Cardiac fibroblast (primary cell): ENCODE data around the gene TMEM184B.

Source experiments
- DNase-seq, 2 donors: peaks; one replicate each; pipeline versions ENCODE4 v3.0.0 to v3.0.0-alpha.2; 2010; ENCODE audit warnings: low read depth in 2 of 2
- H3K4me3 ChIP-seq, 2 donors: replicated peaks in 1 of 2; 1 replicate in 1 of 2; 2 replicates in 1 of 2; pipeline ENCODE4 v1.5.1; 2011; ENCODE audit warnings: low read depth in 2 of 2, low read length in 2 of 2, mild to moderate bottlenecking in 2 of 2, moderate library complexity in 1 of 2
- TF ChIP-seq, protein P1 (sequence below): IDR thresholded peaks from one replicate; pipeline ENCODE4 v1.5.1; 2011; ENCODE audit warnings: low read depth, mild to moderate bottlenecking, low read length, inconsistent platforms

The TMEM184B gene

DNA sequence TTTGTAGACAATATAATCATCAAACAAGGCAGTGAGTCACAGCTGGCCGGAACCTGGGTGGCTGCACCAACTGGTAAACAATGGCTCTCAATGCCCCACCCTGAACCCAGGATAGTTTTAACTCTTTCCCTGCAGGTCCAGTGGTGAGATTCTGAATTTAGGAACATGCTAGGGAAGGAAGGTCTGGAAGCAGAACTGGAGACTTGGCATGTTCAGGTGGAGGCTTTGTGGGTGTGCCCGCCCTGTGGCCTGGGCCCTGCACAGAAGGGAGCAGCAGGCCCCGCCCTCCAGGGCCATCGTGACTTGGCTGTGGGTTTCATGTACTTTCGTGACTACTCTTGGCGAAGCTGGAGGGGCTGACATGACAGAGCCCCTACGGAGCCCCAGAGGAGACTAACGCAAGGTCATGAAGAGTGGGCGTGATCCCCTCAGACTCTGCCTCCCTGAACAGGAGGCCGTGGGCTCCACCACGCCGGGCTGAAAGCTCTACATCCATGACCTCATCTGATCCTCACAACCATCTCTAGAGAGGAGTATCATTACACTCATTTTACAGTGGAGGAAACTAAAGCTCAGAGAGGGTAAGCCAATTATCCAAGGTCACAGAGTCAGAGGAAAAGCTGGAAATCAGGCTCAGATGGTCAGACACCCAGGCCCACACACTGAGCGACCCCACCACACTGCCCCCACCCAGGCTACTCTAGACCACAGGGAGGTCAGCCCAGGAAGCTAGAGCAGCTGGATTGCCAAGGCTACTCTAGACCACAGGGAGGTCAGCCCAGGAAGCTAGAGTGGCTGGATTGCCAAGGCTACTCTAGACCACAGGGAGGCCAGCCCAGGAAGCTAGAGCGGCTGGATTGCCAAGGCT, 43.7 kb downstream of the TMEM184B start:
- H3K4me3 ChIP-seq, result no peak overlapping the region
- TF ChIP-seq, protein P1, sequence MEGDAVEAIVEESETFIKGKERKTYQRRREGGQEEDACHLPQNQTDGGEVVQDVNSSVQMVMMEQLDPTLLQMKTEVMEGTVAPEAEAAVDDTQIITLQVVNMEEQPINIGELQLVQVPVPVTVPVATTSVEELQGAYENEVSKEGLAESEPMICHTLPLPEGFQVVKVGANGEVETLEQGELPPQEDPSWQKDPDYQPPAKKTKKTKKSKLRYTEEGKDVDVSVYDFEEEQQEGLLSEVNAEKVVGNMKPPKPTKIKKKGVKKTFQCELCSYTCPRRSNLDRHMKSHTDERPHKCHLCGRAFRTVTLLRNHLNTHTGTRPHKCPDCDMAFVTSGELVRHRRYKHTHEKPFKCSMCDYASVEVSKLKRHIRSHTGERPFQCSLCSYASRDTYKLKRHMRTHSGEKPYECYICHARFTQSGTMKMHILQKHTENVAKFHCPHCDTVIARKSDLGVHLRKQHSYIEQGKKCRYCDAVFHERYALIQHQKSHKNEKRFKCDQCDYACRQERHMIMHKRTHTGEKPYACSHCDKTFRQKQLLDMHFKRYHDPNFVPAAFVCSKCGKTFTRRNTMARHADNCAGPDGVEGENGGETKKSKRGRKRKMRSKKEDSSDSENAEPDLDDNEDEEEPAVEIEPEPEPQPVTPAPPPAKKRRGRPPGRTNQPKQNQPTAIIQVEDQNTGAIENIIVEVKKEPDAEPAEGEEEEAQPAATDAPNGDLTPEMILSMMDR, result no peak
- peak; percentile 73 to 92 for DNase-seq

DNA sequence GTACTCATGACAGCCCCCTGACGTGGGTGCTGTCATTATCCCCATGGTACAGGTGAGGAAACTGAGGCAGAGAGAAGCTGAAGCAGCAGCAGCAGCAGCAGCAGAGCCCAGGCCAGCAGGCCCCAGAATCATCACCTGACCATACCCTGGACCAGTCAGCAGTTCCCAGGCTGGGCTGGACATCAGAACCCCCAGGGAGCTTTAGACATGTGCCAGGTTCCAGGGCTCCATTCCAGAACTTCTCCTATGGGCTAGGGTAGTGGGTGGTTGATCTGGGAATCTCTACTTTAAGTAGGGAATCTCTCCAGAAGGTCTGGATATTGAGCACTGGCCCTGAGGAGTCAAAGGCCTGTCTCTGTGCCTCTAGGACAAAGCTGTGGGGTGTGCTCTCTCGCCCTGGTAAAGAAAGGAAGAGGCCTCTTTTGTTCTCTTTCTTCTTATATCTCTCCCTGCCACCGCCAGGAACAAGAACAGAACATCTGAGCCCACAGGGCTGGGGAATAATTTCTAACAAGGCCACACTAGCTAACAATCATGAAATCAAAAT, 44.4 kb downstream of the TMEM184B start:
- TF ChIP-seq, protein P1, result no peak
- no peak overlapping the region for H3K4me3 ChIP-seq
- DNase-seq, result peak in 1 of 2 donors; percentile 60

DNA sequence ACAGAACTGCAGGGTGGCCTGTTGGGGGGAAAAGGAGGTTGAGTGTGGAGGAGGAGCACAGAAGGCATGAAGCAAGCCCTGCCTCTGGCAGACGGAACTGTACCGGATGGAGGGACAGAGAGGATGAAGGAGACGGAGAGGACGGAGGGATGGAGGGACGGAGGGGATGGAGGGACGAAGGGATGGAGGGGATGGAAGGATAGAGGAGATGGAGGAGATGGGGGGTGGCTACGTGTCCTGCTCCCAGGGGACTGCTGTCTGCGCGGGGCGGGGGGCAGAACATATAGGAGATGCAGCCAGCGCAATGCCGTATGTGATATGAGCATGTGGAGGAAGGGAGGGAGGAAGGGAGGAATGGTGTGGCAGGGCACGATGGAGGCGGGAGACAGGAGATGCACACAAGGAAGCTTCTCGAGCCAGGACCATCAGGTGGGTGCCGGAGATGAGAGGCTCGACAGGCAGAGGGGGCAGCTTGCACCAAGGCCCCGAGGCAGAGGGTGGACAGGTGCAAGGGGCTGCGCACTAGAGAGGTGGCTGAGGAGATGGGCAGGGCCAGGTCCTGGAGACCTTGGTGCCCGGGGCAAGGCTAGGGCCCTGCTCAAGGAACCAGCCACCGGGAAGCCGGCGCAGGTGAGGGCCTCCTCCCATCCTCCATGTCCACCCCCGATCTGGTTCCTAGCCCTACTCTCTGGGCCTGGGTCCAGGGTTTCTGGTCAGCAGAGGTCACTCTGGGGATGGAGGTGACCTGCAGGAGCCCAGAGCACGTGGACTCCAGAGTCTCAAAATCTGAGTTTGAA, 45.8 kb downstream of the TMEM184B start:
- H3K4me3 ChIP-seq, result no peak overlapping the region
- no peak for DNase-seq
- TF ChIP-seq, protein P1, result no peak

DNA sequence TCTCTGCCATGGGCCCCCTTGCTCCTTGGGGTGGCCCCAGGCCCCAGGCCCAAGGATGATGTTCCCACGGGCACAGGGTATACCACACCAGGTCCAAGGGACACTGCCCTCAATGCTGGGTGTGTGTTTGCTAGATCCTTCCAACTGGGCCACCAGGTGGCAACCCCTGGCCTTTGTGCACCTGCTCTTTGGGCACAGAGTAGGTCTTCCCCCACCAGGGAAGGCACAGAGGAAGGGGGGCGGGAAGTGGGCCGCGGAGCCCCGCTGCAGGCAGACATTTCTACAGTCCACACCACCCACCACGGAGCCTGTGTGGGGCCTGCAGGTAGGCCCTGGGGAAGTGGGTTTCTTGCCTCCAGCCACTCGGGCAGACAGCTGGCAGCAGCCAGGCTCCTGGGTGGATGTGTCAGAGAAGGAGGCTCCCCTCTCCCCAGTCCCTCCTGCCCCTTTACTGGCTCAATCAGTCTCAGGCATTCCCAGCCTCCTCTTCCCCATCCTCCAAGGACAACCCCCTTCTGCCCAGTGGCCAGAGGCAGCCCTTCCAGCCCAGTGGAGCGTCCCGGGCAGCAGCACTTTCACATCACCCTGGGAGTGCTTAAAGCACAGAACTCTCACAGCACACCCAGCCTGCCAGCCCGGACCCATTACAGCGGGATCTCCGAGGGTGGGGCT, 49.4 kb downstream of the TMEM184B start:
- TF ChIP-seq, protein P1, result no peak
- H3K4me3 ChIP-seq, result no peak overlapping the region
- no peak for DNase-seq

DNA sequence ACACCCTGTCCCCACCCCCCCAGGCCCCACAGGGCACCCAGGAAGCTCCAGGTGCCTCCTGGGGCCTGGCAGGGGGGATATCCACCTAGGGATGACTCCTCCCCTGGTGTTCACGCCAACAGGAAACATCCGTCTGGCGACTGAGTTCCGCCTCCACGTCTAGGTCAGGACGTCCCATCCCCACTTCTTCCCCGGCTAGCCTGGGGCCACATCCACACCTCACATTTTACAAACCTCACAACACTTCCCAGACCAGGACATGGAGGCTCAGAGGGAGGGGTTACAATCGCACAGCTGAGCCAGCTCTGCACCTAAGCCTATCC, 50.1 kb downstream of the TMEM184B start:
- TF ChIP-seq, protein P1, result no peak
- DNase-seq, result no peak
- H3K4me3 ChIP-seq, result no peak overlapping the region

DNA sequence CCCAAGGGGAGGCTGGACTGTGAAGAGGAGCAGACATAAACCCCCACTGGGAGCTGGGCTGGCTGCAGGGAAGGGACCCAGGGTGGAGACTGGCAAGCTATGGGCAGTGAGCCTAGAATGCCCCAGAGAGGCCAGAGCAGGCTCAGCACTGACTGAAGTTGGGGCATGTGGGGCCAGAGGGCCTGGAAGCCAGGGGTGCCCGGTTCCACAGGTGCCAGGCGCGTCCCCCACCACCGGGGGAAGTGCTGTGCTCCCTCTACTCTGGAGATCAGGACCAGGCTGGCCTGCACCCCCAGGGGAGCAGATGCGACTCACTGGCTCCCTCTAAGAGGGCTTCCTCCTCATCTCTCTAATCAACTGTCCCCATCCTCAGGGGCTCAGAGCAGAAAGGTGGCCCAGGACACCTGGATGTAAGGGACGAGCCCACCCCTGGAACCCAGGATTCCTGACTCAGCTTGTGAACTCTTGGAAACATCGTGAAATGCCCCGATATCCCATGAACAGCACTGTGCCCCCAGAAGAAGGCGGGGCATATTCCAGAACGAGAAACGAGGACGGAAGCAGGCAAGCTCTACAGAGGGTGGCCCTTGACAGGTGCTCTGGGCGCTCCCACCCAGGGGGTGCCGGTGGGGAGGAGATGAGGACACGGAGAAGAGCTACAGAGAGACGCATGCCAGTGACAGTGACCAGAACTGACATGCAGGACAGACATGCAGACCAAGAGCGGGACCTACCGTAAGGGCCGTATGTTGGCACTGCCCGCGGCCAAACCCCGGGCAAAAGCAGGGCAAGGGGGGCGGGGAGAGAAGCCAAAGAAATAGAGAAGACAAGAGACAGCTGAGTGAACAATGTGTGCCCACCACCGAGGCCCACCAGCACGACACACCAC, 50.7 kb downstream of the TMEM184B start:
- H3K4me3 ChIP-seq, result no peak overlapping the region
- DNase-seq, result no peak
- TF ChIP-seq, protein P1, result no peak
